H1 (cell line): ENCODE data around the gene KRT80. TPM values are rescaled to one million over a fixed set of nuclear protein-coding genes. Genes with fewer than 3 reads are reported as not detected.

Experiments used
- CTCF ChIA-PET: fragments of 300-600 bp; sonication (Branson Sonifier 250); formaldehyde crosslinking; loops from one replicate; lab custom pipeline; 2021; ENCODE audit not compliant: partially characterized antibody; lab: Charles Lee
- POLR2A ChIA-PET: fragments of 300-600 bp; sonication (Branson Sonifier 250); formaldehyde crosslinking; loops from one replicate; lab custom pipeline; 2021; ENCODE audit warnings: inconsistent platforms; ENCODE audit not compliant: partially characterized antibody; lab: Charles Lee
- DNase-seq, 2 experiments: peaks; one replicate each; pipeline versions ENCODE4 v3.0.0 to v3.0.0-alpha.2; 2010 to 2022; ENCODE audit warnings: low spot score in 2 of 2, low read depth in 1 of 2, mixed read lengths in 1 of 2
- FAIRE-seq: peaks from 2 replicates; lab custom pipeline; 2011; peaks lifted over from hg19 to GRCh38; lab: Jason Lieb, UNC
- H2AFZ ChIP-seq: 2 replicates; pipeline ENCODE4 v1.8.1; 2012; ENCODE audit warnings: low read length, inconsistent platforms
- H2AK5ac ChIP-seq: 2 replicates; pipeline ENCODE4 v1.6.1; 2013; ENCODE audit warnings: low read depth, low read length
- H2BK120ac ChIP-seq: replicated peaks from 2 replicates; pipeline ENCODE3; 2013; ENCODE audit warnings: low read depth, low read length, inconsistent platforms
- H2BK12ac ChIP-seq: 2 replicates; pipeline ENCODE4 v1.6.1; 2013; ENCODE audit warnings: low read depth, low read length
- H2BK15ac ChIP-seq: 2 replicates; pipeline ENCODE4 v1.6.1; 2013; ENCODE audit warnings: low read length
- H2BK20ac ChIP-seq: 2 replicates; pipeline ENCODE4 v1.6.1; 2013; ENCODE audit warnings: low read length
- H2BK5ac ChIP-seq: 2 replicates; pipeline ENCODE4 v1.6.1; 2013; ENCODE audit warnings: low read depth, low read length
- H3K14ac ChIP-seq: 2 replicates; pipeline ENCODE4 v1.6.1; 2013; ENCODE audit warnings: inconsistent platforms; ENCODE audit not compliant: insufficient read length
- H3K18ac ChIP-seq: 2 replicates; pipeline ENCODE4 v1.6.1; 2013; ENCODE audit warnings: low read length; ENCODE audit errors: extremely low read depth
- H3K23ac ChIP-seq: 2 replicates; pipeline ENCODE4 v1.6.1; 2013; ENCODE audit warnings: inconsistent platforms; ENCODE audit not compliant: insufficient read length
- H3K23me2 ChIP-seq: 2 replicates; pipeline ENCODE4 v1.6.1; 2013; ENCODE audit warnings: low read depth, low read length
- H3K27ac ChIP-seq: 2 replicates; pipeline ENCODE4 v1.6.1; 2011; ENCODE audit warnings: low read depth, low read length, inconsistent platforms
- H3K27me3 ChIP-seq, 4 experiments: replicated peaks in 1 of 4; 1 replicate in 1 of 4; 2 replicates in 3 of 4; pipeline versions ENCODE4 v1.6.1 to v1.8.1; 2011 to 2013; ENCODE audit warnings: low read length in 3 of 4, mild to moderate bottlenecking in 3 of 4, inconsistent platforms in 2 of 4, mixed read lengths in 2 of 4, moderate library complexity in 1 of 4; ENCODE audit not compliant: control insufficient read depth in 3 of 4, insufficient read depth in 3 of 4; ENCODE audit errors: extremely low read depth in 1 of 4
- H3K36me3 ChIP-seq, 4 experiments: 2 replicates each; pipeline versions ENCODE4 v1.6.1 to v1.8.1; 2011 to 2013; ENCODE audit warnings: mild to moderate bottlenecking in 4 of 4, low read length in 3 of 4, moderate library complexity in 2 of 4, control low read depth in 1 of 4, inconsistent platforms in 1 of 4; ENCODE audit not compliant: insufficient read depth in 4 of 4, control insufficient read depth in 2 of 4
- H3K4ac ChIP-seq: replicated peaks from 2 replicates; pipeline ENCODE3; 2013; ENCODE audit warnings: low read length, low read depth, mixed read lengths, inconsistent platforms; ENCODE audit not compliant: insufficient read length
- H3K4me1 ChIP-seq, 4 experiments: replicated peaks in 1 of 4; 1 replicate in 1 of 4; 2 replicates in 3 of 4; pipeline versions ENCODE4 v1.6.1 to v1.8.1; 2011 to 2013; ENCODE audit warnings: low read length in 3 of 4, inconsistent platforms in 2 of 4, mixed read lengths in 1 of 4; ENCODE audit not compliant: insufficient read depth in 4 of 4, control insufficient read depth in 3 of 4
- H3K4me2 ChIP-seq, 2 experiments: 2 replicates each; pipeline versions ENCODE4 v1.6.1 to v1.8.1; 2011 to 2013; ENCODE audit warnings: low read depth in 2 of 2, low read length in 2 of 2, control low read depth in 1 of 2, inconsistent platforms in 1 of 2, mild to moderate bottlenecking in 1 of 2; ENCODE audit not compliant: insufficient read depth in 1 of 2
- H3K4me3 ChIP-seq, 4 experiments: fragments of 200-600, 300-600 bp in 1 of 4; sonication (generic), shearing (Covaris generic), sonication (Bioruptor Twin) in 1 of 4; 2 replicates each; pipeline versions ENCODE4 v1.5.1 to v1.8.1; 2011 to 2016; ENCODE audit warnings: low read length in 4 of 4, low read depth in 3 of 4, control low read depth in 2 of 4, inconsistent platforms in 2 of 4, mild to moderate bottlenecking in 2 of 4, mixed read lengths in 1 of 4, moderate library complexity in 1 of 4; ENCODE audit not compliant: insufficient read depth in 2 of 4; ENCODE audit errors: extremely low read depth in 1 of 4
- H3K56ac ChIP-seq: replicated peaks from 2 replicates; pipeline ENCODE3; 2013; ENCODE audit warnings: low read depth, mild to moderate bottlenecking, mixed read lengths, low read length, inconsistent platforms; ENCODE audit not compliant: insufficient read length
- H3K79me1 ChIP-seq: 2 replicates; pipeline ENCODE4 v1.6.1; 2013; ENCODE audit warnings: low read depth, low read length, control low read depth
- H3K79me2 ChIP-seq, 2 experiments: 2 replicates each; pipeline versions ENCODE4 v1.6.1 to v1.8.1; 2012 to 2013; ENCODE audit warnings: low read length in 2 of 2, mild to moderate bottlenecking in 2 of 2, inconsistent platforms in 1 of 2; ENCODE audit not compliant: insufficient read depth in 2 of 2, control insufficient read depth in 1 of 2
- H3K9ac ChIP-seq, 4 experiments: replicated peaks in 1 of 4; 1 replicate in 1 of 4; 2 replicates in 3 of 4; pipeline versions ENCODE4 v1.6.1 to v1.8.1; 2011 to 2013; ENCODE audit warnings: low read depth in 3 of 4, low read length in 3 of 4, control low read depth in 2 of 4, mild to moderate bottlenecking in 2 of 4, moderate library complexity in 2 of 4, inconsistent platforms in 1 of 4; ENCODE audit errors: extremely low read depth in 1 of 4
- H3K9me3 ChIP-seq, 2 experiments: 2 replicates each; pipeline versions ENCODE4 v1.6.1 to v1.8.1; 2012 to 2013; ENCODE audit warnings: mild to moderate bottlenecking in 2 of 2, moderate library complexity in 2 of 2, control low read depth in 1 of 2, inconsistent platforms in 1 of 2, low read depth in 1 of 2, low read length in 1 of 2, mixed read lengths in 1 of 2; ENCODE audit not compliant: insufficient read depth in 2 of 2
- H4K20me1 ChIP-seq, 2 experiments: replicated peaks in 1 of 2; 2 replicates each; pipeline versions ENCODE3 to v1.8.1; 2011 to 2013; ENCODE audit warnings: inconsistent platforms in 2 of 2, low read length in 2 of 2, mild to moderate bottlenecking in 1 of 2; ENCODE audit not compliant: insufficient read depth in 2 of 2, control insufficient read depth in 1 of 2
- H4K5ac ChIP-seq: 2 replicates; pipeline ENCODE4 v1.6.1; 2013; ENCODE audit warnings: low read length, low read depth, mixed read lengths, inconsistent platforms; ENCODE audit not compliant: insufficient read length
- H4K8ac ChIP-seq: 2 replicates; pipeline ENCODE4 v1.8.0; 2013; ENCODE audit warnings: mild to moderate bottlenecking, moderate library complexity, low read length, inconsistent platforms; ENCODE audit not compliant: insufficient read depth; ENCODE audit errors: extremely low read depth
- H4K91ac ChIP-seq: replicated peaks from 2 replicates; pipeline ENCODE3; 2013; ENCODE audit warnings: low read length, mixed read lengths, inconsistent platforms; ENCODE audit not compliant: insufficient read length
- GABPA ChIP-seq: IDR thresholded peaks from 2 replicates; pipeline ENCODE4 v1.6.1; 2011; ENCODE audit warnings: mild to moderate bottlenecking, low read length, moderate library complexity, borderline replicate concordance; ENCODE audit not compliant: insufficient read depth
- SIRT6 ChIP-seq: IDR thresholded peaks from one replicate; pipeline ENCODE4 v1.7.1; 2012; ENCODE audit warnings: low read length, inconsistent platforms
- SP2 ChIP-seq: IDR thresholded peaks from 2 replicates; pipeline ENCODE4 v1.6.1; 2012; ENCODE audit warnings: mild to moderate bottlenecking, low read length, inconsistent platforms
- WGBS, 2 experiments: shearing (Covaris generic) in 1 of 2; methylation state at CpG; one replicate each; pipeline versions ENCODE4 v1.1.6 to v1.1.7; 2013 to 2015; ENCODE audit warnings: low lambda C conversion rate in 2 of 2, mixed read lengths in 2 of 2, inconsistent platforms in 1 of 2, low coverage in 1 of 2, missing lambda C conversion rate in 1 of 2; ENCODE audit not compliant: insufficient replicate concordance in 2 of 2, insufficient coverage in 1 of 2, insufficient read length in 1 of 2; ENCODE audit errors: extremely low coverage in 1 of 2, missing lambda C conversion rate in 1 of 2; 5-methylcytosine and 5-hydroxymethylcytosine counted together
- polyA plus RNA-seq, 7 experiments: library from polyadenylated mRNA; depleted of rRNA in 3 of 7; stranded (reverse) in 5 of 7; unstranded in 2 of 7; fragments of >200 nt in 5 of 7; fragments of 200-250 nt in 2 of 7; gene quantifications; 1 replicate in 5 of 7; 2 replicates in 1 of 7; 4 replicates in 1 of 7; pipeline versions ENCODE4 v1.2.1 to v1.2.3, GENCODE V29; 2011 to 2013; ENCODE audit warnings: missing spikeins in 2 of 7, mixed read lengths in 2 of 7
- total RNA-seq: library from RNA; stranded (reverse); fragmentation: NEBNext Ultra II Directional; extraction: Animal tissue kit (Norgen Biotek cat#: 25700); gene quantifications from 2 replicates; pipeline ENCODE4 v1.2.1, GENCODE V29; 2021

Gene KRT80
- total and polyA plus RNA-seq, 2 of the 8 experiments (the other 6 are each of a cell fraction or from before 2014, with no cell fraction given), result 0.05 TPM; not detected in 1

DNA sequence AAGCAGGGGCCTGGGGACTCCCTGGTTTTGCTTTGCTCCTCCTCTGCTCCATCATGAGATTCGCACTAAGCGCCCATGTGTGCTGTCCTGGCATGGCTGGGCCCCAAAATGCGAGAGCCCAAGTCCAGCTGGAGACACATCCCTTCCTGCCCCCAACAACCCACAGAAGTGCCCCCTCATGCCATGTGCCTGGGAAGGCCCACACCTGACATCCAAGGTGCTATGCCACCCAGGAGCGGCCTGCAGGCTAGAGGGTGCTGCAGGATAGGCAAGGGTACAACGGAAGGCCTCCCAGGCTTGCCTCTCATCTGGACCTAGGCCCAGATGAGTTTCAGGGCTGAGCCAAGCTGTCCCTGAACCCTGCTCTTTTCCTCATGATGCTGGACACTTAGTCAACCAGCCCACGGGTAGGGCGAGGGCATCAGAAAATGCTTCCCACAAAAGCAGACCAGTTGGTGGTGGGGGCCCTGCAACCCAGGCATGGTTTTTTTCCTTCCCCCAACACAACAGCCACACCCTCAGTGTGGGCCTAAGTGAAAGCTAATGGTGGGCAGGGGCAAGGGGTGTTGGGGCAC lies 13.2 kb upstream of the KRT80 start:
- H3K27me3 ChIP-seq, result no peaks in the 10 kb centered on the region
- no peak overlapping the region for H2AK5ac ChIP-seq
- H3K27ac ChIP-seq, result no peak overlapping the region
- no peak overlapping the region for H3K23ac ChIP-seq
- ChIA-PET POLR2A (interaction anchor here (1.7 to 2.0 kb wide), 2 partner anchors 10 to 15 kb away, joined by 3 to 9 read pairs; no protein-coding TSS in a partner anchor), CTCF (interaction anchor here (0.9 to 13.2 kb wide), 12 partner anchors 8 to 675 kb away, joined by 3 to 146 read pairs (median 4); no protein-coding TSS in a partner anchor)
- H2BK20ac ChIP-seq, result no peak overlapping the region
- DNase-seq (no peak), FAIRE-seq (no peak)
- WGBS, 2 experiments, result 76% methylated on average over 7 of the region's 7 CpGs; no CpG with 5 or more reads in 1 of the 2 experiments
- no peaks in the 10 kb centered on the region for H3K36me3 ChIP-seq
- H3K18ac ChIP-seq, result no peak overlapping the region
- peaks cover 0 to 22% (median 6%) of the 10 kb centered on the region in 4 experiments; a peak in 4 of 7 replicates for H3K4me1 ChIP-seq
- no peak overlapping the region for H4K5ac ChIP-seq
- no peak overlapping the region for H2BK120ac ChIP-seq
- H3K9ac ChIP-seq, result no peak overlapping the region
- no peak overlapping the region for H4K8ac ChIP-seq
- no peak overlapping the region for H3K4ac ChIP-seq
- no peak overlapping the region for H2AFZ ChIP-seq
- H4K20me1 ChIP-seq, result no peaks in the 10 kb centered on the region
- H2BK5ac ChIP-seq, result no peak overlapping the region
- H2BK15ac ChIP-seq, result no peak overlapping the region
- no peaks in the 10 kb centered on the region for H3K9me3 ChIP-seq
- H3K4me2 ChIP-seq, result no peak overlapping the region
- no peak overlapping the region for H3K4me3 ChIP-seq
- no peak overlapping the region for H4K91ac ChIP-seq
- H2BK12ac ChIP-seq, result no peak overlapping the region
- no peak overlapping the region for H3K56ac ChIP-seq
- H3K14ac ChIP-seq, result no peak overlapping the region
- no peak for TF ChIP-seq SP2
- no peak for TF ChIP-seq SIRT6
- TF ChIP-seq GABPA, result no peak
- TF ChIP-seq, all 59 proteins: peak for 0
- Histone ChIP-seq H3K79me1 (no peaks in the 10 kb centered on the region), H3K23me2 (no peaks in the 10 kb centered on the region), H3K79me2 (no peaks in the 10 kb centered on the region)
